Cardiac fibroblast (primary cell): Measurements from ENCODE around the gene NUP93.
A peak's percentile ranks its signal among the peaks of the same experiment; 100 is the strongest.
"Not testable (repeated sequence)": the region's sequence is repeated elsewhere in the genome, so short reads cannot be mapped to it uniquely, and the experiment has no call there.

Experiments
- DNase-seq, 2 donors: peaks; one replicate each; pipeline versions ENCODE4 v3.0.0 to v3.0.0-alpha.2; 2010; ENCODE audit warnings: low read depth in 2 of 2
- H3K4me3 ChIP-seq, 2 donors: replicated peaks in 1 of 2; 1 replicate in 1 of 2; 2 replicates in 1 of 2; pipeline ENCODE4 v1.5.1; 2011; ENCODE audit warnings: low read depth in 2 of 2, low read length in 2 of 2, mild to moderate bottlenecking in 2 of 2, moderate library complexity in 1 of 2
- TF ChIP-seq, protein P1 (sequence below): IDR thresholded peaks from one replicate; pipeline ENCODE4 v1.5.1; 2011; ENCODE audit warnings: low read depth, mild to moderate bottlenecking, low read length, inconsistent platforms

Gene NUP93

GRCh38 chr16:56732832-56733231 lies 2.9 kb downstream of the NUP93 start:
- TF ChIP-seq, protein P1, sequence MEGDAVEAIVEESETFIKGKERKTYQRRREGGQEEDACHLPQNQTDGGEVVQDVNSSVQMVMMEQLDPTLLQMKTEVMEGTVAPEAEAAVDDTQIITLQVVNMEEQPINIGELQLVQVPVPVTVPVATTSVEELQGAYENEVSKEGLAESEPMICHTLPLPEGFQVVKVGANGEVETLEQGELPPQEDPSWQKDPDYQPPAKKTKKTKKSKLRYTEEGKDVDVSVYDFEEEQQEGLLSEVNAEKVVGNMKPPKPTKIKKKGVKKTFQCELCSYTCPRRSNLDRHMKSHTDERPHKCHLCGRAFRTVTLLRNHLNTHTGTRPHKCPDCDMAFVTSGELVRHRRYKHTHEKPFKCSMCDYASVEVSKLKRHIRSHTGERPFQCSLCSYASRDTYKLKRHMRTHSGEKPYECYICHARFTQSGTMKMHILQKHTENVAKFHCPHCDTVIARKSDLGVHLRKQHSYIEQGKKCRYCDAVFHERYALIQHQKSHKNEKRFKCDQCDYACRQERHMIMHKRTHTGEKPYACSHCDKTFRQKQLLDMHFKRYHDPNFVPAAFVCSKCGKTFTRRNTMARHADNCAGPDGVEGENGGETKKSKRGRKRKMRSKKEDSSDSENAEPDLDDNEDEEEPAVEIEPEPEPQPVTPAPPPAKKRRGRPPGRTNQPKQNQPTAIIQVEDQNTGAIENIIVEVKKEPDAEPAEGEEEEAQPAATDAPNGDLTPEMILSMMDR: no peak
- no peak overlapping the region for H3K4me3 ChIP-seq
- no peak for DNase-seq

GRCh38 chr16:56734429-56734828 lies 4.5 kb downstream of the NUP93 start:
- TF ChIP-seq, protein P1: no peak
- peak in 1 of 2 donors; percentile 8 for DNase-seq

DNA sequence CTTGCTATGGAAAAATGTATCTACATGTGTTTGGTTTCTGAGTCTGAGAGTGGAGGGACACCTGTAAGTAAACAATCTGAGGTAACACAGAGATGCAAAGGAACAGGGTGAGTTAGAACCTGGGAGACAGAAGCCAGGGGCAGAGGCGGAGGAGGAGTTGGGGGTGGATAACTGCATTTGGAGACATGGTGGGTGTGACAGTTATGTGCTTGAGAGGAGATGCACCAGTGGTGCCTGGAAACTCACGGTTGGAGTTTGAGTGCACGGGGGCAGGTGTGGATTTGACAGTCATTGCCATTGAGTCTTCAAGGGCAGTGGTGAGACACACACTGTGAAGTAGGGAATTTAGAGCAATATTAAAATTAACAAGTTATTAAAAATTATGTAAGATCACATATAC lies 6.5 kb downstream of the NUP93 start:
- DNase-seq: no peak
- TF ChIP-seq, protein P1: no peak
- H3K4me3 ChIP-seq: no peak overlapping the region

More at GRCh38 chr16:56734429-56734828, 4.5 kb downstream of the NUP93 start:
- no peak overlapping the region for H3K4me3 ChIP-seq

GRCh38 chr16:56737539-56737938 lies 7.6 kb downstream of the NUP93 start:
- no peak for DNase-seq
- TF ChIP-seq, protein P1: no peak
- no peak overlapping the region for H3K4me3 ChIP-seq

- TF ChIP-seq, protein P1: no peak
- no peak for DNase-seq
- no peak overlapping the region for H3K4me3 ChIP-seq
Observed at GRCh38 chr16:56738221-56738620, 8.3 kb downstream of the NUP93 start.

GRCh38 chr16:56739378-56739777 lies 9.4 kb downstream of the NUP93 start:
- not testable (repeated sequence) for DNase-seq, H3K4me3 ChIP-seq

GRCh38 chr16:56741399-56741798 lies 11.5 kb downstream of the NUP93 start:
- no peak overlapping the region for H3K4me3 ChIP-seq
- TF ChIP-seq, protein P1: no peak
- no peak for DNase-seq
